ENCODE measurements around the gene SART3. TPM values are rescaled to one million over a fixed set of nuclear protein-coding genes. Genes with fewer than 3 reads are reported as not detected.

Gene SART3
- polyA plus RNA-seq, 1 of the 3 experiments (the other 2 are of a cell fraction): 28.9 TPM

DNA sequence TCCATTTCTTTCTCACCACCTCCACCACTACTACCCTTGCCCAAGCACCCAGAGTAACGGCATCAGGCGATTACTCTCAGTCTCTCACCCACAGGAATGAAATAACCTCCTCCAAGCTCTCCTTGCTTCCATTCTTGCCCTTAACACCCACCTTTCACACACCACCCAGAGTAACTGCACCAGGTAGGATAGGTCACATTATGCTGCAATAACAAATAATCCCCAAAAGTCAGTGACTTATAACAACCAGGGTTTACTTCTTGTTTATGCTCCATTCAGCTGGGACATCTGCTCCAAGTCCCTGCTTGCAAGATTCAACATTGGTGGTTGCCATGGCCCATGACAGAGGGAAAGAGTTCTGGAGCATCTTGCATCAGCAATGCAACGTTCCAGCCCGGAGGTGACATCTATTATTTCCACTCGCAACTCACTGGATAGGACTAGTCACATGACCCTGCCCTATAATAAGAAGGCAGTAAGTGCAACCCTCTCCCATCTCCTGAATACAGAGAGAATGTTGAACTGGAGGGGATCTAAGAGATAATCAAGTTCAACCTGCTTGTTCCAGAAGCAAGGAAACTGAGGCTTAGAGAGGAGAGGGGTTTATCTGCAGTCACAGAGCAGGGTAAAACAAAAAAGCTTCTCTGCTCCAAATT lies 87.4 kb downstream of the SART3 start:
- no peaks in the 10 kb centered on the region for H3K9me2 ChIP-seq
- 56% methylated on average over 5 of the region's 5 CpGs for WGBS (ENCODE audit: low lambda C conversion rate)
- ChIA-PET CTCF (interaction anchor here (0.6 to 1.6 kb wide), 4 partner anchors 16 to 38 kb away, joined by 3 to 7 read pairs (median 6); no protein-coding TSS in a partner anchor), POLR2A (no interaction called here)
- no peak for DNase-seq
- H3K27me3 ChIP-seq (ENCODE audit: insufficient read depth): no peaks in the 10 kb centered on the region
- no peak overlapping the region for H3K4me3 ChIP-seq (ENCODE audit: low read depth in 2 of 2, low read length in 1 of 2)
- no peaks in the 10 kb centered on the region for H3K9me3 ChIP-seq
- no peak overlapping the region for H3K9ac ChIP-seq
- no peaks in the 10 kb centered on the region for H3K79me2 ChIP-seq (ENCODE audit: insufficient read depth)
- H3K27ac ChIP-seq (ENCODE audit: low read depth in 2 of 2, low read length in 1 of 2): no peak overlapping the region
- H2AFZ ChIP-seq (ENCODE audit: low read depth): no peak overlapping the region
- no peaks in the 10 kb centered on the region for H3K36me3 ChIP-seq (replicated peaks in 1 of 2; ENCODE audit: control insufficient read depth in 1 of 2, insufficient read depth in 2 of 2, low read length in 1 of 2)
- no peak overlapping the region for H3K4me2 ChIP-seq
- H3F3A ChIP-seq (replicated peaks; ENCODE audit: insufficient read depth): no peaks in the 10 kb centered on the region
- no peaks in the 10 kb centered on the region for H4K20me1 ChIP-seq (ENCODE audit: insufficient read depth)
- H3K4me1 ChIP-seq (ENCODE audit: control insufficient read depth in 1 of 2, insufficient read depth in 2 of 2, low read depth in 1 of 2, low read length in 1 of 2): peaks cover 0 to 15% of the 10 kb centered on the region in 2 experiments; a peak in 1 of 4 replicates
- TF ChIP-seq RCOR1 (IDR thresholded peaks at IDR 0.05; ENCODE audit: low read length): no peak
- no peak for TF ChIP-seq MXI1 (IDR thresholded peaks at IDR 0.05; ENCODE audit: low read depth, low read length)
- no peak for TF ChIP-seq MEF2A (IDR thresholded peaks at IDR 0.05; ENCODE audit: borderline replicate concordance, low read depth)
- no peak for TF ChIP-seq NFIC (IDR thresholded peaks at IDR 0.05; ENCODE audit: borderline replicate concordance)
- no peak for TF ChIP-seq REST (IDR thresholded peaks at IDR 0.05; ENCODE audit: low read depth, low read length)
- no peak for TF ChIP-seq NRF1 (IDR thresholded peaks at IDR 0.05; ENCODE audit: low read depth, low read length)
- no peak for TF ChIP-seq PBX3 (IDR thresholded peaks at IDR 0.05)
- TF ChIP-seq CTCF (IDR thresholded peaks at IDR 0.05): no peak
- no peak for TF ChIP-seq RXRA (IDR thresholded peaks at IDR 0.05; ENCODE audit: borderline replicate concordance, low read depth)
- TF ChIP-seq, protein P1, sequence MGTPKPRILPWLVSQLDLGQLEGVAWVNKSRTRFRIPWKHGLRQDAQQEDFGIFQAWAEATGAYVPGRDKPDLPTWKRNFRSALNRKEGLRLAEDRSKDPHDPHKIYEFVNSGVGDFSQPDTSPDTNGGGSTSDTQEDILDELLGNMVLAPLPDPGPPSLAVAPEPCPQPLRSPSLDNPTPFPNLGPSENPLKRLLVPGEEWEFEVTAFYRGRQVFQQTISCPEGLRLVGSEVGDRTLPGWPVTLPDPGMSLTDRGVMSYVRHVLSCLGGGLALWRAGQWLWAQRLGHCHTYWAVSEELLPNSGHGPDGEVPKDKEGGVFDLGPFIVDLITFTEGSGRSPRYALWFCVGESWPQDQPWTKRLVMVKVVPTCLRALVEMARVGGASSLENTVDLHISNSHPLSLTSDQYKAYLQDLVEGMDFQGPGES (IDR thresholded peaks at IDR 0.05; ENCODE audit: low read depth, low read length): no peak
- TF ChIP-seq TEAD4 (IDR thresholded peaks at IDR 0.05; ENCODE audit: borderline replicate concordance, insufficient read depth): no peak
- no peak for TF ChIP-seq EZH2phosphoT487 (IDR thresholded peaks at IDR 0.05; ENCODE audit: borderline replicate concordance, low read depth)
- TF ChIP-seq FOXM1 (IDR thresholded peaks at IDR 0.05; ENCODE audit: low read depth): no peak

Other genes starting within 250 kb of the SART3 start
- 0.15 and 0.31 TPM in 2 replicates for gene CMKLR1, start 221.9 kb downstream of the SART3 start, polyA plus RNA-seq (2012; rRNA removed)
- 1.0 and 1.2 TPM in 2 replicates for gene FICD, start 45.9 kb downstream of the SART3 start, polyA plus RNA-seq (2012; rRNA removed)
- gene ISCU, start 1.4 kb upstream of the SART3 start, polyA plus RNA-seq (2012; rRNA removed): 165 and 166 TPM in 2 replicates
- gene TMEM119, start 36.9 kb upstream of the SART3 start, polyA plus RNA-seq (2012; rRNA removed): 25.7 and 28.2 TPM in 2 replicates
- 2.8 and 3.2 TPM in 2 replicates for gene SELPLG, start 72.7 kb upstream of the SART3 start, polyA plus RNA-seq (2012; rRNA removed)
- 150 and 214 TPM in 2 replicates for gene CORO1C, start 170.3 kb upstream of the SART3 start, polyA plus RNA-seq (2012; rRNA removed)